AG09319 (cell line): Measurements from ENCODE around the gene LILRB2.
A peak's percentile ranks its signal among the peaks of the same experiment; 100 is the strongest.
"Not testable (repeated sequence)": the region's sequence is repeated elsewhere in the genome, so short reads cannot be mapped to it uniquely, and the experiment has no call there.

Experiments
- DNase-seq: peaks from one replicate; pipeline ENCODE4 v3.0.0-alpha.2; 2010; ENCODE audit warnings: low read depth; ENCODE audit errors: extremely low read depth
- CTCF ChIP-seq: IDR thresholded peaks from 2 replicates; pipeline ENCODE4 v1.5.1; 2011; ENCODE audit warnings: low read depth, mild to moderate bottlenecking, inconsistent platforms, low read length, moderate library complexity

LILRB2 gene

GRCh38 chr19:54281007-54281728 lies at the start of gene LILRB2:
Gene LILRB2 (minus strand): TSS chr19:54281110. CDS start chr19:54280496, 614 bp downstream.
- no peak for TF ChIP-seq CTCF

GRCh38 chr19:54329476-54330165 lies 48.7 kb upstream of the LILRB2 start:
- no peak for TF ChIP-seq CTCF
- DNase-seq: no peak

More at GRCh38 chr19:54281007-54281728, at the start of gene LILRB2:
- no peak for DNase-seq

DNA sequence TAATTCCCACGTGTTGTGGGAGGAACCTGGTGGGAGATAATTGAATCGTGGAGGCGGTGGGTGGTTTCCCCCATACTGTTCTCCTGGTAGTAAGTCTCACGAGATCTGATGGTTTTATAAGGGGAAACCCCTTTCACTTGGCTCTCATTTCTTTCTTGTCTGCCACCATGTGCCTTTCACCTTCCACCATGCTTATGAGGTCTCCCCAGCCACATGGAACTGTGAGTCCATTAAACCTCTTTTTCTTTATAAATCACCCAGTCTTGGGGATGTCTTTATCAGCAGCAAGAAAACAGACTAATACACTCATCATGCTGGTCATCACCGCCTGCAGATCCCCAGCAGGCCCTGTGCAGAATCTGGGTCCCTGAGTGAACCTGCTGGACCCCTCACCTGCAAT lies 47.9 kb upstream of the LILRB2 start:
- DNase-seq: not testable (repeated sequence)

- no peak for DNase-seq
- no peak for TF ChIP-seq CTCF
Measured at GRCh38 chr19:54325631-54326030, 44.7 kb upstream of the LILRB2 start.

- peak; percentile 68 for TF ChIP-seq CTCF
Measured at GRCh38 chr19:54325194-54325621, 44.3 kb upstream of the LILRB2 start.

DNA sequence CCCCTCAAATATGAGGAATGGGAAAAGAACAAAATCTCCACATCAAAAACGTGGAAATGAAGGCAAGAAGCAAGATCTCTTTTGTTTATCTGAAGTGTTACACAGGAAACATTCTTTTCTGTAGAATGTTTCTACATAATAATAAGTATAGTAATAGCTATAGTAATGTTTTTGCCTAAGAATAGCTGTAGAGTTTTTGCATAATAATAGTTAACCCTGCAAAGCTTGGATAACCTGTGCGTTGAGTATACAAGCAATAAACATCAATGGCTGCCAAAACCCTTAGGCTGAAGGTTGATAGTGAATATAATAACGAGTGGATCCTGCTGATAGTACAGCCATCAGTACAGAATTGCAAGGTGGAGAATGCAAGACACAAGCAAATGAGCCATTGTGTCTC lies 43.2 kb upstream of the LILRB2 start:
- no peak for TF ChIP-seq CTCF
- DNase-seq: no peak

More at GRCh38 chr19:54325194-54325621, 44.3 kb upstream of the LILRB2 start:
- no peak for DNase-seq

- DNase-seq: not testable (repeated sequence)
Measured at GRCh38 chr19:54322934-54323333, 42.0 kb upstream of the LILRB2 start.

DNA sequence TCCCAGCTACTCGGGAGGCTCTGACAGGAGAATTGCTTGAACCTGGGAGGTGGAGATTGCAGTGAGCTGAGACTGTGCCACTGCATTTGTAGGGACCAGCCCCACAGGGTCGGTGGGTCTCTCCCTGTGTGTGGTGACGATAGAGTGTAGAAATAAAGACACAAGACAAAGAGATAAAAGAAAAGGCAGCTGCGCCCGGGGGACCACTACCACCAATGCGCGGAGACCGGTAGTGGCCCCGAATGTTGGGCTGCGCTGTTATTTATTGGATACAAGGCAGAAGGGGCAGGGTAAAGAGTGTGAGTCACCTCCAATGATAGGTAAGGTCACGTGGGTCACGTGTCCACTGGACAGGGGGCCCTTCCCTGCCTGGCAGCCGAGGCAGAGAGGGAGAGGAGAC lies 41.4 kb upstream of the LILRB2 start:
- DNase-seq: not testable (repeated sequence)
